SK-N-MC (cell line): ENCODE measurements around the gene ZDHHC3.

ENCODE experiments used
- DNase-seq: peaks from one replicate; pipeline ENCODE4 v3.0.0-alpha.2; 2011; ENCODE audit warnings: low read depth, low spot score
- H3K27ac ChIP-seq: fragments of 200-600 bp; sonication (generic); 2 replicates; pipeline ENCODE4 v1.5.1; 2016; ENCODE audit warnings: mixed run types
- H3K36me3 ChIP-seq: fragments of 200-600 bp; sonication (generic); 2 replicates; pipeline ENCODE4 v1.6.1; 2017; ENCODE audit warnings: antibody characterized with exemption, low read length, mixed read lengths; ENCODE audit not compliant: insufficient read depth
- H3K4me3 ChIP-seq: fragments of 200-600 bp; sonication (generic); 2 replicates; pipeline ENCODE4 v1.5.1; 2016
- H3K9ac ChIP-seq: fragments of 200-600 bp; sonication (generic); 2 replicates; pipeline ENCODE4 v1.8.0; 2017; ENCODE audit warnings: mixed run types, mixed read lengths; ENCODE audit not compliant: insufficient read length
- H3K9me3 ChIP-seq: fragments of 200-600 bp; sonication (generic); 2 replicates; pipeline ENCODE4 v1.6.1; 2017; ENCODE audit warnings: low read depth, mild to moderate bottlenecking, antibody characterized with exemption, low read length, moderate library complexity, mixed read lengths
- EZH2 ChIP-seq: fragments of 200-600 bp; sonication (generic); IDR thresholded peaks from one replicate; pipeline ENCODE4 v1.6.1; 2017; ENCODE audit warnings: antibody characterized with exemption
- FOXP2 ChIP-seq: optimal IDR thresholded peaks from 2 replicates; pipeline ENCODE3; 2011; ENCODE audit warnings: mild to moderate bottlenecking, moderate library complexity; ENCODE audit not compliant: insufficient read depth; ENCODE audit errors: extremely low read length, control extremely low read depth
- POLR2AphosphoS5 ChIP-seq: IDR thresholded peaks from 2 replicates; pipeline ENCODE4 v1.6.1; 2012; ENCODE audit warnings: mild to moderate bottlenecking, low read depth, low read length, borderline replicate concordance

The ZDHHC3 gene

DNA sequence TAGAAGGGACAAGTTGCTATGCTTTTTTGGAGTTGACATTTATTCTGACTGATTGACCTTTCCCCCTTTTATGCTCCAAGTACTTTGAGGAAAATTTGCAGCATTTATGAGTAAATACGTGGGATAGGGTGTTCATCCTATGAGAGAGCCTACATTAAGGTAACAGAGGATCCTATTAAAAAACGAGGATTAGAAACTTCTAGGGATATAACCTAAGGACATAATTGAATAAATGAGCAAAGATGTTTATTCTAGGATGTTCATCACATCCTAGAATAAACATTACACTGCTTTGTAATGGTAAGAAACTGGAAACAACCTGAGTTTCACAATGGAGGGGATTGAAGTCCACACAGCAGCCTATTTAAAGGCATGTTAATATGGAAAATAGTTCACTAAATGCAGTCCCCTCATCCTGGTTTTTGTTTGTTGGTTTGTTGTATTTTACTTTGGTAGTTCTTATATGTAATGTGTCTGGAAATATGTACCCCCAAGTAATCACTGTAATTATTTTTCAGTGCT lies 26.2 kb upstream of the ZDHHC3 start:
- Histone ChIP-seq H3K9ac (no peak overlapping the region), H3K4me3 (no peak overlapping the region), H3K27ac (no peak overlapping the region), H3K36me3 (peaks cover 63% of the 10 kb centered on the region), H3K9me3 (no peaks in the 10 kb centered on the region)
- TF ChIP-seq FOXP2 (no peak), POLR2AphosphoS5 (no peak), EZH2 (no peak)
- DNase-seq: no peak

DNA sequence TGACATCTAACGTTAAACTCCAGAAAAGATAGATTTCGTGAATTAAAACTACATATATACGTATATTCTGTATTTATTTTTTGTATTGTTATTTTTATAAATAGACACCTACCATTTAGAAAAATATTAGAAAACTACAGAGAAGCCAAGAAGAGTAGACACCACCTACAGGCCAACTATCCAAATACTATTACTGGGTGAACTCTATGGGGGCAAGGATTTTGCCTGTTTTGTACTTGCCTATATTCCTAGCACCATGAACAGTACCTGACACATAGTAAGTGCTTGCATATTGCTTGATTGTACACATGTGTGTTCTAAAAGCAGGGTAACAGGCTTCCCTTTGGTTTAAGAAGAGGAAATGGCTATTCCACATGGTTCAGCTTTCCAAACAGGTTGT lies 25.8 kb upstream of the ZDHHC3 start:
- Histone ChIP-seq H3K36me3 (peaks cover 67% of the 10 kb centered on the region), H3K9me3 (no peaks in the 10 kb centered on the region), H3K27ac (no peak overlapping the region), H3K9ac (no peak overlapping the region), H3K4me3 (no peak overlapping the region)
- DNase-seq: no peak
- TF ChIP-seq EZH2: no peak
- no peak for TF ChIP-seq POLR2AphosphoS5
- no peak for TF ChIP-seq FOXP2

DNA sequence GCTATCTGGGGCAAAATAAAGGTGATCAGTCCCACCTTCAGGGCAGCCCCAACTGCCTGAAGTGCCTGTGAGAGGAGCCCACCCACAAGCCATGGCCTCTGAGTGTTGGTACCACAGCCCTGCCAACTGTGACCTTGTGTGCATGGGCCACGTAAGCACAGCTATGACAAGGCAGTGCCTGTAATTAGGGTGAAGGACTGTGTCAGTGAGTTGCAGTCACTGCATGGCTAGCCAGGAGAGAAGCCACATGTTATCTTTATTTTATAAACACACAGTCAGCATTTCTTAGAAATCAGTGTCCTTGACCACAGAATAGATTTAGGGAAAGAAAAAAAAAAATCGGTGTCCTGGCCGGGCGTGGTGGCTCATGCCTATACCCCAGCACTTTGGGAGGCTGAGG lies 24.8 kb upstream of the ZDHHC3 start:
- TF ChIP-seq FOXP2: no peak
- TF ChIP-seq POLR2AphosphoS5: no peak
- TF ChIP-seq EZH2: no peak
- Histone ChIP-seq H3K4me3 (no peak overlapping the region), H3K9ac (no peak overlapping the region), H3K27ac (no peak overlapping the region), H3K9me3 (no peaks in the 10 kb centered on the region), H3K36me3 (peaks cover 71% of the 10 kb centered on the region)
- no peak for DNase-seq

DNA sequence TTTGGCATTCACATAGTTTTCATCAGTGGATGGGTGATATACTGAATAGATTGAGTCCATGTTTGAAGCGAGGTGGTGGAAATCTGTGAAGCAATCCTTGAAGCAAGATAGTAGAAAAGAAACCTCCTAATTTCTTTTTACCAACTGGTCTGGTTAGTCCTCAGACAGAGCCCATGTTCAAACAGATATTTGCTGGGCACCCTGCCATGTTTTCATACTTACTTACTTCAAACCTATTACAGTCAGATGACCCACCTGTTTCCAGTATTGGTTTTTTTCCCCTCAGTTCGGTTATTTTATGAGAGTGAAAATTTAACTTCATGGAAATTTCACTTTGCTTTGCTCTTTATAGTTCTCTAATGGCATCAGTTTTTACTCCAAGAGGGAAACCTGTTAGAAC lies 23.8 kb upstream of the ZDHHC3 start:
- no peak for DNase-seq
- Histone ChIP-seq H3K36me3 (peaks cover 61% of the 10 kb centered on the region), H3K4me3 (no peak overlapping the region), H3K9me3 (no peaks in the 10 kb centered on the region), H3K27ac (no peak overlapping the region), H3K9ac (no peak overlapping the region)
- TF ChIP-seq FOXP2: no peak
- no peak for TF ChIP-seq POLR2AphosphoS5
- TF ChIP-seq EZH2: no peak

DNA sequence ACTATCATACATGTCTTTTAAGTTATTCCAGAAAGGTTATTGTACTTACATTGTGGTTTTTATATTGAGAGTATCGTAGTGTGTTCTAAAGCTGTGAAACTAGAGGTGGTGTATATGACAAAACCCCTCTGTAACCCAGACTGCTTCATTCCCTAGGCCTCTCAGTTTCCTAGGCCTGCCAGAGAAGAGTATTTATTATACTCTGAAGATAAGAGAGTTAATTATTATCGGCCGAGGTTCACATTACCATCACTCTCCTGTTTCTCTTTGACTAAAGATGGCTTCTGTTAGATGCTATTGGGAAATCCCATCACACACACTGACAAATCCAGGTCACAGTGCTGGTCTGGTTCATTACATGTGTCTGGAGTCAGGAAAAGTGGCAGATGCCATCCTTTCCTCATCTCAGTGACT lies 20.6 kb upstream of the ZDHHC3 start:
- Histone ChIP-seq H3K27ac (no peak overlapping the region), H3K36me3 (peaks cover 46% of the 10 kb centered on the region), H3K9me3 (no peaks in the 10 kb centered on the region), H3K9ac (no peak overlapping the region), H3K4me3 (no peak overlapping the region)
- no peak for TF ChIP-seq POLR2AphosphoS5
- no peak for DNase-seq

DNA sequence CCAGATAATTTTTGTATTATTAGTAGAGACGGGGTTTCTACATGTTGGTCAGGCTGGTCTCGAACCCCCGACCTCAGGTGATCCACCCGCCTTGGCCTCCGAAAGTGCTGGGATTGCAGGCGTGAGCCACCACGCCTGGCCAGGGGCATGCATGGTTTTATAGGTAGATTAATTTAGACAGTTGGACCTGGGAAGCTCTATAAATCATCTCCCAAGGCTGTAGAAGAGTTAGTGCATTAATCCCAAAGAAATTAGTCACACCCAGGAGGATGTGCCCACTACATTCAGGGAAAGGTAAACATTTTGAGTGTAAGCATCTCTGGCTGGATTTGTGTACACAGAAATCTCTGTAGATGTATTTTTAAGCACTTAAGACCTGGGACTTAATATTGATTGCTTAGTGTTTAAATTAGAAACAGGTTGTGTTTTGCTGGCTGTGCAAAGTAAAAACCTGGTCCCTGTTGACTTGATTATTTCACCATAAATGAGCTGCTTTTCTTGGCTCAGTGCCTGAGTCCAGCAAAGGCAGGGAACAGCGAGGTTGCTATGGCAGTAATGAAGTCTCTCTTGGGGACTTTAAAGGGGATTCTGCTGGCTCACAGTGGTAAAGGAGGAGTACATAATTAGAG lies 19.3 kb upstream of the ZDHHC3 start:
- no peaks in the 10 kb centered on the region for H3K9me3 ChIP-seq
- peak overlapping the region; percentile 25; the same call in 1 of the 2 replicates for H3K27ac ChIP-seq
- no peak overlapping the region for H3K4me3 ChIP-seq
- no peak for TF ChIP-seq POLR2AphosphoS5
- TF ChIP-seq FOXP2: no peak
- TF ChIP-seq EZH2: no peak
- peaks cover 45% of the 10 kb centered on the region for H3K36me3 ChIP-seq
- H3K9ac ChIP-seq: no peak overlapping the region
- DNase-seq: peak; percentile 26

DNA sequence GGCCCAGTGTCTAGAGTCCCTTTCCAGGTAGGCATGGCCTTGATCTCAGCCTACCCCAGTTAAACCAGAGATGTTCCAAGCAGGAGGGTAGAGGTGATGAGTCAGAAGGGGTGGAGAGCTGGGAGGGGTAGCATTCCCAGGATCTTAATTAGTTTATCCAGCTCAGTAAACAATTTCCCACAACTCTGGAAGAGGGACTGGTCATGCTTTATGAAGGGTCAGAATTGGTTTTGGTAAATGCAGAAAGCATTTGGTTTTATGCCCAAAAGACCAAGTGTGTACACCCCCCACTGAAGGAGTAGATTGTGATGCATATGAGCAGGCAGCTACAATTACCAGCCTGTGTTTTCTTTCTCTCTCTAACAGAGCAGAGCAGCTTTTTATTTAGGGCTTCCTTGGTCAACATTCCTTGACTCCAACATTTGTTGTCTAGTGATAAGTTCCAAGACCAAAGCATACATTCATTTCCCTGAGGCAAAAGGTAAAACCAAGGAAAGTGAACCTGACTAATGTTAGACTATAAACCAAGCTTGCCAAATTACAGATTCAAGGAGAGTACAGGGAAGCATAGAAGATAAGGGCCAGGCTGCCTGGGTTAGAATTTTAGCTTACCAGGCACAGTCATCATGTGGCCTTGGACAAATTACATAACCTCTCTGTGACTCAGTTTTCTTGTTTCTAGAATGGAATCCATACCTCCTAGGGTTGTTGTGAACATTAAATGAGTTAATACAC lies 17.7 kb upstream of the ZDHHC3 start:
- Histone ChIP-seq H3K9me3 (no peaks in the 10 kb centered on the region), H3K27ac (no peak overlapping the region), H3K36me3 (peaks cover 41% of the 10 kb centered on the region; the same call in 1 of the 2 replicates), H3K4me3 (no peak overlapping the region), H3K9ac (no peak overlapping the region)
- no peak for TF ChIP-seq EZH2
- no peak for TF ChIP-seq FOXP2
- TF ChIP-seq POLR2AphosphoS5: no peak
- no peak for DNase-seq

DNA sequence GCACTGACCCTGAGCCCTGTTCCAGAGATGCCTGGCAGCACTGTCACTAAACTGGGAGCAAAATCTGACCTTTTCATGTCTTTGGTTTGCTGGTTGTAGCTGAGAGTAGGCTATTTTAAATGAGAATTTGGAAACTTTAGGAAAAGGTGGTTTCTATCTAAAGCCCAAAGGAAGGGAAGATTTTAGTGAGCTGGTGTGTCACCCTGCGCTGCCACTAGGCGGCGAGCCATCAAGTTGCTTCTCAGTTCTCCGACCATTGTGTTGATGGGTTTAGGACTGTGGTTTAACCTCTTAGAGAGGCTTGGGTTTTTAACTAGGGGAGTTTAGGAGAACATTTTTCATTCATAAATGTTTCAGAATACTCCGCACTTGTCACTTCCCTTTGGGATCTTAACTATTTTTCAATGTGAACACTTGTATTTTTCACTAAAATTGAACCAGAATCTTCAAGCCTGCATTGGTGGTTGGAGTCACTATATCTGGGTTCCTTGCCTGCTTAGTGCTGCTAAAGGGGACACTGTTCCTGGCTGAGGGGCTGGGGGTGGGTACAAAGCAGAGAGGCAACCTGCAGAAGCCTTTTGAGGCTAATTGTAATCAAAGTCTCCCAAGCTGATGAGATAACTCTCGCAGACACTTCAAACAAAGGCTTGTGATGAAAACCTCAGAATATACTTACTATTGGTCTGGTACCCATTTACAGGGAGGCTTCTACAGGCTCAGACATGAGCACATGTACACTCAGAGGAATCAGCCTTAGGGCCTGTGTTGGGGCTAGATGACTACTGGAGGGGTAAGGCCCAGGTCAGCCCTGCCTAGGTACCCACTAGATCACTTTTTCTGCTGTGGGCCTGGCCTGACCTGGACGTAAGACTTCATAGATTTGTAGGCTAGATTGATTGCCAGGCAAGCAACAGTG lies 16.8 kb upstream of the ZDHHC3 start:
- no peak for TF ChIP-seq FOXP2
- no peak for TF ChIP-seq EZH2
- no peak for TF ChIP-seq POLR2AphosphoS5
- no peak overlapping the region for H3K9ac ChIP-seq
- peaks cover 36% of the 10 kb centered on the region; the same call in 1 of the 2 replicates for H3K36me3 ChIP-seq
- no peak overlapping the region for H3K4me3 ChIP-seq
- no peak overlapping the region for H3K27ac ChIP-seq
- H3K9me3 ChIP-seq: no peaks in the 10 kb centered on the region
- no peak for DNase-seq

DNA sequence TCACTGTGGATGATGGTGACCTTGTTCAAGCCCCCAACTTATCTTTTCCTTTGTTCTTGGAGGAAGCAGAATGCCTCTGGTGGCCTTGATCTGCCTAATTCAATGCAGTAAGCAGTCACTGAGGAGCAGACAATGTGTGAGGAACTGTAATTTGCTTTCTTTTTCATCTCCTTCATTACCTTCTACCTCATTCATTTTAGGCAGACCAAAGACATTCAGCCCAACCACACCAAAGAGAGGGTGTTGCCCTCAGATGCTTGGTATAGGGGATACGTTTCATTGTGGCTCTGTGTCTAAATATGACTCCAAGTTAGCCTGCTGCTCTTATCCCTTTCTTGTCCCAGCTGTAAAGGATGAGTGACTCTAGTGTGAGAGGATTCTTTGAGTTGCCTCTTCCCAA lies 15.4 kb upstream of the ZDHHC3 start:
- Histone ChIP-seq H3K9ac (no peak overlapping the region), H3K36me3 (peaks cover 24% of the 10 kb centered on the region; the same call in 1 of the 2 replicates)

More for the DNA sequence above, 15.4 kb upstream of the ZDHHC3 start:
- DNase-seq: no peak
- TF ChIP-seq POLR2AphosphoS5 (no peak), EZH2 (no peak), FOXP2 (no peak)
- H3K9me3 ChIP-seq: no peaks in the 10 kb centered on the region
- no peak overlapping the region for H3K27ac ChIP-seq
- no peak overlapping the region for H3K4me3 ChIP-seq
